HepG2 (cell line): Measurements from ENCODE around the gene CACNG5.

Experiments used
- DPF2 ChIP-seq: sonication (generic); formaldehyde crosslinking; IDR thresholded peaks from 2 replicates; pipeline ENCODE4 v1.4.0; 2020; ENCODE audit warnings: mild to moderate bottlenecking, low read depth, missing genetic modification reagents, borderline replicate concordance
- HDAC6 ChIP-seq: fragments of 200-600 bp; sonication (generic); IDR thresholded peaks from 2 replicates; pipeline ENCODE4 v1.7.0; 2017; ENCODE audit warnings: mild to moderate bottlenecking, antibody characterized with exemption, low read length, low read depth
- NBN ChIP-seq: fragments of 450-650 bp; conservative IDR thresholded peaks from 2 replicates; pipeline ENCODE4 v1.6.1; 2017
- TF ChIP-seq, protein P1 (sequence below): sonication (generic); formaldehyde crosslinking; IDR thresholded peaks from 2 replicates; pipeline ENCODE4 v1.8.1; 2023; ENCODE audit warnings: missing genetic modification reagents, inconsistent platforms, borderline replicate concordance
- TF ChIP-seq, protein P2 (sequence below): sonication (generic); formaldehyde crosslinking; IDR thresholded peaks from 2 replicates; pipeline ENCODE4 v1.5.0; 2020; ENCODE audit warnings: mild to moderate bottlenecking, missing genetic modification reagents, moderate library complexity

DNA sequence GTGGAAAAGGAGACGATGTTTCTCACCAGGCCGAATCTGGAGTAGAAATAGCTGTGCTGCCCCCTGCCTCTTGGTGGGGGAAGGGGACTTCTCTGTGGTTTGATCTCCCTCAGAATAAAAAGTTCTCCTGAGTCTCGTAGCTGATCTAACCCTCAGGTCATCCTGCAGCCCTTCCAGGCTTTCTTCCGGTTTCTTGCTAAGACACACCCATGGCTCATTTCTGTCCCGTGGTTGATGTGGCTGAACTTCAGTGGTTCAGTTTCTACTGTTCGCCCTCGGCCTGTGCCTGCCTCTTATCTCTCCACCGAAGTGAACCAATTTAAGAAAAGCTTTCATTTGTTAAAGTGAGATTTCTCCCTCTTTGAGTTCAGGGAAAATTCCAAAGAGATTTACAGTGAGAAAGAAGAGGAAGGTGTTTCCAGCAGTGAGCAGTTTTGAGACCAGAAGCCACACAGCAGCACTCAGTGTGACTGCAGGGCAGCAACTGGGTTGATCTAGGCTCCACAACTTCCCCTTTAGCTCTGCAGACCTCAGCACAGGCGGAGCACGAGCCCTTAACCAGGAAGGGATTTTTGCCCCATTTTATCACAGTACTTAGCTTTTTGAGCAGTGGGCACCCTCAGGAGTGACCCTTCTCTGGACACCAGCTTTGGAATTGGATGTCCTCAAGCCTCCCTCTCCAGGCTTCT lies 34.9 kb upstream of the CACNG5 start:
- TF ChIP-seq NBN (no peak), DPF2 (CRISPR knock-in tag) (no peak), HDAC6 (no peak)
- TF ChIP-seq, protein P1, sequence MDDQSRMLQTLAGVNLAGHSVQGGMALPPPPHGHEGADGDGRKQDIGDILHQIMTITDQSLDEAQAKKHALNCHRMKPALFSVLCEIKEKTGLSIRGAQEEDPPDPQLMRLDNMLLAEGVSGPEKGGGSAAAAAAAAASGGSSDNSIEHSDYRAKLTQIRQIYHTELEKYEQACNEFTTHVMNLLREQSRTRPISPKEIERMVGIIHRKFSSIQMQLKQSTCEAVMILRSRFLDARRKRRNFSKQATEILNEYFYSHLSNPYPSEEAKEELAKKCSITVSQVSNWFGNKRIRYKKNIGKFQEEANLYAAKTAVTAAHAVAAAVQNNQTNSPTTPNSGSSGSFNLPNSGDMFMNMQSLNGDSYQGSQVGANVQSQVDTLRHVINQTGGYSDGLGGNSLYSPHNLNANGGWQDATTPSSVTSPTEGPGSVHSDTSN (CRISPR knock-in tag): no peak
- TF ChIP-seq, protein P2, sequence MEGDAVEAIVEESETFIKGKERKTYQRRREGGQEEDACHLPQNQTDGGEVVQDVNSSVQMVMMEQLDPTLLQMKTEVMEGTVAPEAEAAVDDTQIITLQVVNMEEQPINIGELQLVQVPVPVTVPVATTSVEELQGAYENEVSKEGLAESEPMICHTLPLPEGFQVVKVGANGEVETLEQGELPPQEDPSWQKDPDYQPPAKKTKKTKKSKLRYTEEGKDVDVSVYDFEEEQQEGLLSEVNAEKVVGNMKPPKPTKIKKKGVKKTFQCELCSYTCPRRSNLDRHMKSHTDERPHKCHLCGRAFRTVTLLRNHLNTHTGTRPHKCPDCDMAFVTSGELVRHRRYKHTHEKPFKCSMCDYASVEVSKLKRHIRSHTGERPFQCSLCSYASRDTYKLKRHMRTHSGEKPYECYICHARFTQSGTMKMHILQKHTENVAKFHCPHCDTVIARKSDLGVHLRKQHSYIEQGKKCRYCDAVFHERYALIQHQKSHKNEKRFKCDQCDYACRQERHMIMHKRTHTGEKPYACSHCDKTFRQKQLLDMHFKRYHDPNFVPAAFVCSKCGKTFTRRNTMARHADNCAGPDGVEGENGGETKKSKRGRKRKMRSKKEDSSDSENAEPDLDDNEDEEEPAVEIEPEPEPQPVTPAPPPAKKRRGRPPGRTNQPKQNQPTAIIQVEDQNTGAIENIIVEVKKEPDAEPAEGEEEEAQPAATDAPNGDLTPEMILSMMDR (CRISPR knock-in tag): no peak; the same call in 1 of the 2 replicates
